Stimulated activated naive CD4-positive, alpha-beta T cell treated with Interleukin-2 at 50 U/mL for 16 hours (primary cell): ENCODE data around the gene FXN.
"Not testable (repeated sequence)": the region's sequence is repeated elsewhere in the genome, so short reads cannot be mapped to it uniquely, and the experiment has no call there.

ENCODE experiments used
- DNase-seq: peaks from one replicate; lab custom pipeline; 2025; lab: John Stamatoyannopoulos, UW

FXN gene

GRCh38 chr9:69070201-69070600, 34.6 kb downstream of the FXN start:
- no peak for DNase-seq

DNA sequence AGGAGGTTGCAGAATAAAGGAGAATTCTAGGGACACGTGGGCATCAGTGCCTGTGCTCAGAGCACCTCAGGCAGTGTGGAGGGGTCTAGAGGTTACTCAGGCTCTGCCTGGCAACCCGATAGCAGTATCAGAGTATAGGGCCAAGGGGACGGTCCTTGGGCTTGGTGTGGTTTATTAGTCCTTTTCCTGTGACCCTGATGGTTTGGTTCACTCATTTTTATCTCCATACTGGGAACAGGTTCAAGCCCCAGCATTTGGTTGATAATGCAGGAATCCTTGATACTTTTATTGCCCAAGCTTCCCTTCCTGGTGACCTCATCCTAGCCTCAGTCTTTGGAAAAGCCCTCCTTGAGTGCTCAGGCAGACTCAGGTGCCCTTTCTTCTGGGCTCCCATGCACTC, 35.5 kb downstream of the FXN start:
- no peak for DNase-seq

DNA sequence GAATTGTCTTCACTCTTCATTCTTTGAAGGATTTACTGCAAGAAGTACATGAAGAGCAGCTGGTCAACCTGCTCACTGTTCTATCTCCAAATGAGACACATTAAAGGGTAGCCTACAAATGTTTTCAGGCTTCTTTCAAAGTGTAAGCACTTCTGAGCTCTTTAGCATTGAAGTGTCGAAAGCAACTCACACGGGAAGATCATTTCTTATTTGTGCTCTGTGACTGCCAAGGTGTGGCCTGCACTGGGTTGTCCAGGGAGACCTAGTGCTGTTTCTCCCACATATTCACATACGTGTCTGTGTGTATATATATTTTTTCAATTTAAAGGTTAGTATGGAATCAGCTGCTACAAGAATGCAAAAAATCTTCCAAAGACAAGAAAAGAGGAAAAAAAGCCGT, 37.6 kb downstream of the FXN start:
- no peak for DNase-seq

GRCh38 chr9:69074801-69075200, 39.2 kb downstream of the FXN start:
- no peak for DNase-seq

- DNase-seq: no peak
These were observed 41.0 kb downstream of the FXN start for GRCh38 chr9:69076550-69076949.

DNA sequence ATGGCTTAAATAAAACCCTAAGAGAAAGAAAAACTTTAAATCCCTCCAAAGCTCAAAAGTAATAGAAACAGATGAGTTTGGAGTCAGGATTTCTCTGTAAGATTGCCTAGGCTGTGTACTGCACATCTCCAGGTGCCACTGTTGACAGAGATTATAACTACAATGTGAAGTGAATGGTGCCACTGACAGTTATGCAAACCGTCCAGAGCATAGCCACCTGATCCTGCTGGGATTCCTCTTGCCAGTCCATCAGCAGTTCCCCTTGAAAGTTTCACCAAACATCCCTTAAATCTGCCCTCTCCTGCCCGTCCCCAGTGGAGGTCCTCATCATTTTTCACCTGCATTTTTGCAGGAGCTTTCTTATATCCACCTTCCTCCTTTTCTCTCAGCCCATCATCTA, 42.5 kb downstream of the FXN start:
- DNase-seq: no peak

DNA sequence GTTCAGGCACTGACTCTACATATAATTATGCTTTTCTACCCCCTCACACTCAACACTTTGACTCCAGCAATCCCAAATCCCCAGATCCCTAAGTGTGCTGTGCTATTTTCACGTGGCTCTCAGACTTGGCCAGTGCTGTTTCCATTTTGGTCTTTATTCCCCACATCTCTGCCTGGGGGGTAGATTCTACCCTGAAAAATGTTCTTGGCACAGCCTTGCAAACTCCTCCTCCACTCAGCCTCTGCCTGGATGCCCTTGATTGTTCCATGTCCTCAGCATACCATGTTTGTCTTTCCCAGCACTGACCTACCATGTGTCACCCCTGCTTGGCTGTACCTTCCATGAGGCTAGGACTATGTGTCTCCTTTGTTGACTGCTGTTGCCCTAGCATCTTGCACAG, 43.0 kb downstream of the FXN start:
- no peak for DNase-seq

GRCh38 chr9:69079186-69079585, 43.6 kb downstream of the FXN start:
- no peak for DNase-seq

- DNase-seq: no peak
These were observed 45.7 kb downstream of the FXN start for GRCh38 chr9:69081261-69081660.

- no peak for DNase-seq
These were observed 47.8 kb downstream of the FXN start for GRCh38 chr9:69083321-69083720.

GRCh38 chr9:69085569-69086283, 50.2 kb downstream of the FXN start:
- no peak for DNase-seq

- DNase-seq: no peak
These were observed 50.8 kb downstream of the FXN start for GRCh38 chr9:69086312-69086711.

GRCh38 chr9:69086769-69087168, 51.2 kb downstream of the FXN start:
- DNase-seq: no peak

GRCh38 chr9:69089082-69089481, 53.5 kb downstream of the FXN start:
- DNase-seq: no peak

- DNase-seq: no peak
These were observed 53.9 kb downstream of the FXN start for GRCh38 chr9:69089491-69089890.

DNA sequence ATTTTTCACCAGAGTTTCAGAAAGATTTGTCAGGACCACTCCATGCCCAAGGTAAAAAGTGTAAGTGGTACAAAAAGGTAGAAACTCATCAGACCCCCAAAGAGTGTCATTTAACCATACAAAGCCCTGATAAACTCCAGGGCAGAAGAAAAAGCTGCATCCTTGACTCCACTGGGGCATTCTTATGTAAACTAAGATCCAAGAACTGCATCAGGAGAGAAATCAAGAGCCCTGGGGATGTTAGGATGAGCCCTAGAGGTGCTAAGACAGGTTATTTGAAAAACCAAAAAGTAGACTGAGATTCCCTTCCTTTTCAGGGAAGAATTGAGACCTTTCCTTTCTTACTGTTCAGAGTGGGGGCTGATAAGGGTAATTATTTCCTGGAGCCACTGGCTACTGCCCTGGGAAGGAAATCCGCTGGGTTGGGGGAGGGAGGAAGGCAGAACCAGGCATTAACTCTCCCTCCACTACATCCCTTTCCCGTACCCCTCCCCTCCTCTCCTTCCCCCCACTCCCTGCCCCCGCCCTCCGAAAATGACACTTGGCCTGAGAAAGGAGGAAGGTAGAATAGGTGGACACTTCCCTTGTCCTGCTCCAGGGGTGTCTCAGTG, 54.7 kb downstream of the FXN start:
- no peak for DNase-seq

- DNase-seq: no peak
These were observed 55.4 kb downstream of the FXN start for GRCh38 chr9:69090946-69091345.

GRCh38 chr9:69093471-69094103, 58.0 kb downstream of the FXN start:
- DNase-seq: no peak

DNA sequence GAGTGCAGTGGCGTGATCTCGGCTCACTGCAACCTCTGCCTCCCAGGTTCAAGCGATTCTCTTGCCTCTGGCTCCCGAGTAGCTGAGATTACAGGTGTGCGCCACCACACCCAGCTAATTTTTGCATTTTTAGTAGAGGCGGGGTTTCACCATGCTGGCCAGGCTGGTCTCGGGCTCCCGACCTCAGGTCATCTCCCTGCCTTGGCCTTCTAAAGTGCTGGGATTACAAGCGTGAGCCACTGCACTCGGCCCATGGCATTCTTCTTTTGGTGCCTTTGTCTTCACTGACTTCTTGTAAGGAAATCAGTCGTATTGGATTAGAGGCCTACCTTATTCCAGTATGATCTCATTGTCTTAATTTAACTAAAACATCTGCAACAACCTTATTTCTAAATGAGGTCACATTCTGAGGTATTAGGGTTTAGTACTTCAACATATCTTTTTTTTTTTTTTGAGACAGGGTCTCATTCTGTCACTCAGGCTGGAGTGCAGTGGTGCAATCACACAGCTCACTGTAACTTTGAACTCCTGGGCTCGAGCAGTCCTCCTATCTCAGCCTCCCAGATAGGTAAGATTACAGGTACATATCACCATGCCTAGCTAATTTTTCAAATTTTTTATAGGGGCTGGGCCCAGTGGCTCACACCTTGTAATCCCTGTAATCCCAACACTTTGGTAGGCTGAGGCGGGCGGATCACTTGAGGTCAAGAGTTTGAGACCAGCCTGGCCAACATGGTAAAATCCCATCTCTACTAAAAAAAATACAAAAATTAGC, 59.0 kb downstream of the FXN start:
- not testable (repeated sequence) for DNase-seq

DNA sequence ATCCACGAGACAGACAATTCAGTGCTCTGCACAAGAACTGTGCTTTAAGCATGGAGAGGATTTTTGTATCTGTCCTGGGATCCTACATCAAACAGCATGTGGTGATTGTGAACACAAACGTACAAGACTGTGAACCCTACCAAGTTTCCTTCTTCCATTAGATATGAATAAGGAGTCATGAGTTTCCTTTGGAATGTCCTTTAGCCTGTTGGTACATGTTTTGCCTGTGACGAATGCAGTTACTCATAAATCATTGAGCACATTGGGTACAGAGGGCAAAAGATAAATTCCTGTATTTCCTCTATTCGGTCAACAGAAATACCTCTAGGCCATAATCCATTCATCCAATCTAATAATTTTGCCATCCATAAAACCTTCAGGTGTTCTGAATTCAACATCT, 61.5 kb downstream of the FXN start:
- DNase-seq: no peak

- DNase-seq: no peak
These were observed 62.5 kb downstream of the FXN start for GRCh38 chr9:69097923-69098593.

GRCh38 chr9:69103348-69103996, 67.9 kb downstream of the FXN start:
- not testable (repeated sequence) for DNase-seq
